Lower leg skin (tissue), 4 donors: Measurements from ENCODE around the gene FOXJ3. TPM values are rescaled to one million over a fixed set of nuclear protein-coding genes. Genes with fewer than 3 reads are reported as not detected.

Source experiments
- DNase-seq, 2 donors: peaks; one replicate each; pipeline ENCODE4 v3.0.0-alpha.2; 2019; ENCODE audit warnings: low spot score in 2 of 2
- H3K4me3 ChIP-seq: fragments of 200-600 bp; sonication (generic); 2 replicates; pipeline ENCODE4 v1.5.1; 2017; ENCODE audit warnings: mild to moderate bottlenecking, low read depth; ENCODE audit not compliant: poor library complexity, severe bottlenecking
- CTCF ChIP-seq, 3 donors: fragments of 450-650 bp; IDR thresholded peaks; one replicate each; pipeline ENCODE4 v1.5.1; 2016; ENCODE audit warnings: antibody characterized with exemption in 3 of 3, mild to moderate bottlenecking in 3 of 3, moderate library complexity in 2 of 3
- POLR2A ChIP-seq, 2 donors: fragments of 450-650 bp; IDR thresholded peaks; one replicate each; pipeline ENCODE4 v1.6.1; 2016 to 2017; ENCODE audit warnings: antibody characterized with exemption in 2 of 2, mild to moderate bottlenecking in 1 of 2, moderate library complexity in 1 of 2
- WGBS, 2 donors: methylation state at CpG; one replicate each; pipeline ENCODE4 v1.1.5; 2018; 5-methylcytosine and 5-hydroxymethylcytosine counted together
- intact Hi-C: fragments of 100-400 bp; cut with DNase I; formaldehyde crosslinking; loops from one replicate; pipeline ENCODE4 v1.15.0; 2023; ENCODE audit warnings: low total_unique reads
- total RNA-seq, 4 donors: library from RNA; depleted of rRNA; stranded (reverse); fragments of >200 nt; gene quantifications; one replicate each; pipeline ENCODE4 v1.1.0, GENCODE V29; 2016

FOXJ3 gene
- total RNA-seq, 4 donors from 2014 or later = 29.8 to 39.6 (median 35.9) TPM

DNA sequence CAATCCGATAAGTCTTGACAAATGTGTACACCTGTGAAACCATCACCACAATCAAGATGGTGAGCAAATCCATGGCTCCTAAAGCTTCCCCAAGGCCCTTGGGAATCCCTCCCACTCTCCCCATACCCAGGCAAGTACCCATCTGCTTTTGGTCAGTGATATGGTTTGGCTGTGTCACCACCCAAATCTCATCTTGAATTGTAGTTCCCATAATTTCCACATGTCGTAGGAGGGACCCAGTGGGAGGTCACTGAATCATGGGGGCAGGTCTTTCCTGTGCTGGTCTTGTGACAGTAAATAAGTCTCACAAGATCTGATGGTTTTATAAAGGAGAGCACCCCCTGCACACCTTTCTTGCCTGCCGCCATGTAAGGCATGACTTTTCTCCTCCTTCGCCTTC is 196.4 kb downstream of the FOXJ3 start:
- 91 to 96% methylated on average over 4 of the region's 4 CpGs for WGBS, 2 donors
- H3K4me3 ChIP-seq = no peak overlapping the region
- TF ChIP-seq POLR2A (IDR thresholded peaks at IDR 0.05) = no peak
- TF ChIP-seq CTCF (IDR thresholded peaks at IDR 0.05) = no peak
- DNase-seq = peak in 1 of 2 donors; percentile 12
- intact Hi-C loops = no loop called here

- DNase-seq = peak in 1 of 2 donors; percentile 70
- no peak for TF ChIP-seq POLR2A (IDR thresholded peaks at IDR 0.05)
- no peak for TF ChIP-seq CTCF (IDR thresholded peaks at IDR 0.05)
- intact Hi-C loops = no loop called here
- WGBS, 2 donors = 53 to 61% methylated on average over 10 of the region's 10 CpGs
- H3K4me3 ChIP-seq = no peak overlapping the region
These were observed 197.3 kb downstream of the FOXJ3 start for GRCh38 chr1:42137766-42138165.

- H3K4me3 ChIP-seq = no peak overlapping the region
- no peak for TF ChIP-seq POLR2A (IDR thresholded peaks at IDR 0.05)
- TF ChIP-seq CTCF (IDR thresholded peaks at IDR 0.05) = no peak
- DNase-seq = no peak
- intact Hi-C loops = no loop called here
These were observed 198.6 kb downstream of the FOXJ3 start for GRCh38 chr1:42136466-42136865.

DNA sequence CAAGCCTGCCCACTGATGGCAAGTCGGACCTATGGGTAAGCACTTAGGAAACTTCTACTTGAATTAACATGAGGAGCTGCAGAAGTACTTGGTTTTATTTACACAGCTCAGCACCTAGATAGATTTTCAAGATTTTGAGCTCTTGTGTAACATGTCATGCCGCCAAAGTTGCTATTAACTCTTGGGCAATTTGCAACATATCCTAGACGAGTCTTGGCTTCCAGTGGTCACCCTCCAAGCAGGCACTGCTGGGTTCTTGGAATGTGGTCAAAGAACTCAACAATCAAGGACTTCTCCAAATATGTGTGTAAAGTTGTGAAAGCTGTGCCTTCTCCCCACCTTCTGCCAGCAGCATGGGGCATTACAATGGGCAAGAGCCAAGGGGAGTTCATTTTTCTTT is 199.6 kb downstream of the FOXJ3 start:
- 64 to 67% methylated on average over 3 of the region's 3 CpGs for WGBS, 2 donors
- intact Hi-C loops = no loop called here
- H3K4me3 ChIP-seq = no peak overlapping the region
- DNase-seq = no peak
- no peak for TF ChIP-seq CTCF (IDR thresholded peaks at IDR 0.05)
- no peak for TF ChIP-seq POLR2A (IDR thresholded peaks at IDR 0.05)

DNA sequence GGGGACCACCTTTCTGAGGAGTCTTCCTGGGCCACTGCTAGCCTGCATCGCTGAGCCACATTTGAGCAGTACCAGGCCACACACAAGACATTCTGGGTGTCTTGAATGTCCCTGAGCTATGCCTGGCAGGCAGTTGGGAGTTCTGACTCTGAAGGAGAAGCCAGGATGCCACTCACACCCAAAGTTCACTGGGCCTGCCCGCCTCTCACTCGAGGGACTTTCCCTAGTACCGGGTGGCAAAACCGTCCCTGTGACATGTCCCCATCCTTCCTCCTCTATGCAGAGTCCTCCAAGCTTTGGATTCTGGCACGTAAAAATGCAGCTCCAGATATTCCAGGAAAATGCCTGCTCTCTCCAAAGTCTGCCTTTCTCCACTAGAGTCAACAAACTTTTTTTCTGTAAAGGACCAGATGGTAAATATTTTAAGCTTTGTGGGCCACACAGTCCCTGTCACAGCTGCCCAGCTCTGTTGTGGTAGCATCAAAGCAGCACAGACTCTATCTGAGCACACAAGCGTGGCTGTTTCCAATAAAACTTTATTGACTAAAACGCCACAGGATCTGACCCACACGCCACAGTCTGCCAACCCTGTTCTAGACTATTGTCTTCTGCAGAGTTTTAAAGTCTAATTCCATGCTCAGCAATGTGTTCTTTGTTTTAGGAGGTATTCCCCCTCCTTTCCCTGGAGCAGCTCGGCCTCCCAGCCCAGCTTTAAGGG is 201.1 kb downstream of the FOXJ3 start:
- H3K4me3 ChIP-seq = no peak overlapping the region
- peak in 1 of 2 donors; percentile 56 for DNase-seq
- intact Hi-C loops = no loop called here
- no peak for TF ChIP-seq CTCF (IDR thresholded peaks at IDR 0.05)
- TF ChIP-seq POLR2A (IDR thresholded peaks at IDR 0.05) = no peak
- 71 to 77% methylated on average over 10 of the region's 10 CpGs for WGBS, 2 donors

DNA sequence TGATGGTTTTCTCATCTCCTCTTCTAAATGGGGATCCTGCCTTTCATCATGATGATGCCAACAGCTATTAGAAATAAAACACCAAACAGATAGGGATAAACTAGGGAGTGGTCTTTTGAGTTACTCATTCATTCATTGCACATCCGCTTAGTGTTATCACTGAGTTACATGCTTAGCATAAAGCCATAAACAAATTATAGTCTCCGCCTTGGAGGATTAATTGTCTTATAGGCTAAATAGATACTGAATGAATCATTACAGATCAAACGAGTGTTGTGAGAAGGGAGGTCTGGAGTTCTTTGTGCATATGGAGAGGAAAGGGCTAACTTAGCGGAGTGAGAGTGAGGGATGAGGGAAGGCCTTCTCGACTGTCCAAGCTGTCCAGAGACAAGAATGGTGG is 201.6 kb downstream of the FOXJ3 start:
- no peak overlapping the region for H3K4me3 ChIP-seq
- no peak for TF ChIP-seq POLR2A (IDR thresholded peaks at IDR 0.05)
- no peak for TF ChIP-seq CTCF (IDR thresholded peaks at IDR 0.05)
- 78 to 80% methylated on average over 5 of the region's 5 CpGs for WGBS, 2 donors
- intact Hi-C loops = no loop called here
- DNase-seq = no peak
